Upper lobe of left lung (tissue), 4 donors: ENCODE measurements around the gene MTERF1.

Source experiments
- POLR2A ChIP-seq, 4 donors: fragments of 450-650 bp; IDR thresholded peaks; one replicate each; pipeline ENCODE4 v1.5.1; 2016 to 2017; ENCODE audit warnings: antibody characterized with exemption in 4 of 4, mild to moderate bottlenecking in 2 of 4
- TF ChIP-seq, protein P1 (sequence below), 6 experiments: fragments of 450-650 bp in 4 of 6; fragments of 200-600 bp in 2 of 6; sonication (generic) in 2 of 6; IDR thresholded peaks; one replicate each; pipeline ENCODE4 v1.5.1; 2016 to 2019; ENCODE audit warnings: antibody characterized with exemption in 6 of 6

DNA sequence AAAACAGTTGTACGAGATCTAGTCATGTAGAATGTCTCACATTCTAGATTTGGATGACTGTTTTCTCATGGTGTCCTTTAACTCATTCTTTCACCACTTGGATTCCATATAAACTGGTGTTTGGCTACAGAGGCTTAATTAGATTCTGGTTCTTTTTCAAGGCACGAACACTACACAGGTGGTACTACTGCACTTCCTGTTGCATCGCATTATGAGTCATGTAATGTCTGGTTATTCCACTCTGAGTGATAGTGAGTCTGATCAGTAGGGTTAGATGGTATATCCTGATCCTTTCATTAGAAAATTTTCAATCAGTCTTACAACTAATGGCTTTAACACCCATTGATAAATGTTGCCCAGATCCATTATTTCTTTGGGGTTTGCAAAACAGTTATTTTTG, 49.0 kb upstream of the MTERF1 start:
- no peak for TF ChIP-seq POLR2A (IDR thresholded peaks at IDR 0.05)
- TF ChIP-seq, protein P1, sequence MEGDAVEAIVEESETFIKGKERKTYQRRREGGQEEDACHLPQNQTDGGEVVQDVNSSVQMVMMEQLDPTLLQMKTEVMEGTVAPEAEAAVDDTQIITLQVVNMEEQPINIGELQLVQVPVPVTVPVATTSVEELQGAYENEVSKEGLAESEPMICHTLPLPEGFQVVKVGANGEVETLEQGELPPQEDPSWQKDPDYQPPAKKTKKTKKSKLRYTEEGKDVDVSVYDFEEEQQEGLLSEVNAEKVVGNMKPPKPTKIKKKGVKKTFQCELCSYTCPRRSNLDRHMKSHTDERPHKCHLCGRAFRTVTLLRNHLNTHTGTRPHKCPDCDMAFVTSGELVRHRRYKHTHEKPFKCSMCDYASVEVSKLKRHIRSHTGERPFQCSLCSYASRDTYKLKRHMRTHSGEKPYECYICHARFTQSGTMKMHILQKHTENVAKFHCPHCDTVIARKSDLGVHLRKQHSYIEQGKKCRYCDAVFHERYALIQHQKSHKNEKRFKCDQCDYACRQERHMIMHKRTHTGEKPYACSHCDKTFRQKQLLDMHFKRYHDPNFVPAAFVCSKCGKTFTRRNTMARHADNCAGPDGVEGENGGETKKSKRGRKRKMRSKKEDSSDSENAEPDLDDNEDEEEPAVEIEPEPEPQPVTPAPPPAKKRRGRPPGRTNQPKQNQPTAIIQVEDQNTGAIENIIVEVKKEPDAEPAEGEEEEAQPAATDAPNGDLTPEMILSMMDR (IDR thresholded peaks at IDR 0.05), result no peak
